H1 (cell line): ENCODE data around the gene PDE4B. TPM values are rescaled to one million over a fixed set of nuclear protein-coding genes. Genes with fewer than 3 reads are reported as not detected.

Source experiments
- FOSL1 ChIP-seq: IDR thresholded peaks from 2 replicates; pipeline ENCODE4 v1.6.1; 2011; ENCODE audit warnings: mild to moderate bottlenecking, low read depth, low read length, moderate library complexity; ENCODE audit not compliant: insufficient read depth
- GABPA ChIP-seq: IDR thresholded peaks from 2 replicates; pipeline ENCODE4 v1.6.1; 2011; ENCODE audit warnings: mild to moderate bottlenecking, low read length, moderate library complexity, borderline replicate concordance; ENCODE audit not compliant: insufficient read depth
- RBBP5 ChIP-seq: IDR thresholded peaks from 2 replicates; pipeline ENCODE4 v1.7.1; 2012; ENCODE audit warnings: low read depth, mild to moderate bottlenecking, inconsistent platforms, low read length, moderate library complexity, borderline replicate concordance
- RNF2 ChIP-seq: fragments of 200-900, 300-1000 bp; sonication (generic); IDR thresholded peaks from 2 replicates; pipeline ENCODE4 v1.7.1; 2016; ENCODE audit warnings: borderline replicate concordance, low read depth, mild to moderate bottlenecking, antibody characterized with exemption, low read length; ENCODE audit not compliant: poor library complexity, severe bottlenecking; ENCODE audit errors: missing control alignments
- RXRA ChIP-seq: IDR thresholded peaks from 2 replicates; pipeline ENCODE4 v1.6.1; 2011; ENCODE audit warnings: low read depth, mild to moderate bottlenecking, low read length, moderate library complexity; ENCODE audit not compliant: insufficient read depth
- SP4 ChIP-seq: IDR thresholded peaks from 2 replicates; pipeline ENCODE4 v1.6.1; 2012; ENCODE audit warnings: low read length, inconsistent platforms
- polyA plus RNA-seq, 7 experiments: library from polyadenylated mRNA; depleted of rRNA in 3 of 7; stranded (reverse) in 5 of 7; unstranded in 2 of 7; fragments of >200 nt in 5 of 7; fragments of 200-250 nt in 2 of 7; gene quantifications; 1 replicate in 5 of 7; 2 replicates in 1 of 7; 4 replicates in 1 of 7; pipeline versions ENCODE4 v1.2.1 to v1.2.3, GENCODE V29; 2011 to 2013; ENCODE audit warnings: missing spikeins in 2 of 7, mixed read lengths in 2 of 7
- total RNA-seq: library from RNA; stranded (reverse); fragmentation: NEBNext Ultra II Directional; extraction: Animal tissue kit (Norgen Biotek cat#: 25700); gene quantifications from 2 replicates; pipeline ENCODE4 v1.2.1, GENCODE V29; 2021

Gene PDE4B
- total and polyA plus RNA-seq, 2 of the 8 experiments (the other 6 are each of a cell fraction or from before 2014, with no cell fraction given): 5.0 to 15.1 TPM

GRCh38 chr1:65756616-65757015, 36.1 kb upstream of the PDE4B start (continued):
- TF ChIP-seq RXRA (no peak), SP4 (no peak), FOSL1 (no peak), GABPA (no peak), RBBP5 (no peak), RNF2 (no peak)
